ENCODE results near the gene ZGRF1. TPM values are rescaled to one million over a fixed set of nuclear protein-coding genes. Genes with fewer than 3 reads are reported as not detected.

ZGRF1 gene
- total RNA-seq, 4 donors from 2014 or later = 0.55 to 2.9 (median 1.8) TPM

DNA sequence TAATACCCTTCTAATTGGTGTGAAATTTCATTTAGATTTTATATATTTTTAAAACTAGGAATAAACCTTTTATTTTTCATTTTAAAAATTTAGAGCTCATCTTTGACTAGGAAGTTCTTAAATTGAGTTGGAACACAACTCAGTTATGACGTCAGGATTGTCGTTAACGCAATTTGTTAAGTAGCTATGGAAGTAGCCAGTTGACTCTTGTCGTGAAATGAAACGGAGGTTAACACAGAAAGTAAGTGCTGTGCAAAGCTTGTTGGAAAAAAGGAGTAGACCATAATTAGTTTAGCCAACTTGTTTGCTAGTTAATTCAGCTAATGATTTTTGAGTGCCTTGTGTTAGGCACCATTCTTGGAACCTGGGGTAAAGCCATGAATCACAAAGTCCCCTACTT, 18.6 kb upstream of the ZGRF1 start:
- peaks cover 0 to 67% of the 10 kb centered on the region in 2 donors for H3K36me3 ChIP-seq
- no peaks in the 10 kb centered on the region for H3K27me3 ChIP-seq
- no peaks in the 10 kb centered on the region for H3K9me3 ChIP-seq
- DNase-seq (no peak), ATAC-seq (no peak)
- in situ Hi-C loops (cut with MboI; ENCODE audit: low sequenced_read_pairs in 4 of 4) = no loop called here
- intact Hi-C loops (cut with DNase I; ENCODE audit: low total_unique reads) = no loop called here
- H3K4me3 ChIP-seq = no peak overlapping the region
- no peaks in the 10 kb centered on the region for H3K4me1 ChIP-seq
- no peak overlapping the region for H3K27ac ChIP-seq
- TF ChIP-seq CTCF (IDR thresholded peaks at IDR 0.05 in 4 of 5, conservative IDR thresholded peaks at IDR 0.05 in 1 of 5) = no peak
- TF ChIP-seq POLR2A (IDR thresholded peaks at IDR 0.05) = no peak

- H3K36me3 ChIP-seq = peaks cover 0 to 88% of the 10 kb centered on the region in 2 donors
- intact Hi-C loops (cut with DNase I; ENCODE audit: low total_unique reads) (no loop called here), in situ Hi-C loops (cut with MboI; ENCODE audit: low sequenced_read_pairs in 4 of 4) (no loop called here)
- ATAC-seq (no peak), DNase-seq (no peak)
- no peaks in the 10 kb centered on the region for H3K9me3 ChIP-seq
- H3K27me3 ChIP-seq = no peaks in the 10 kb centered on the region
- no peaks in the 10 kb centered on the region for H3K4me1 ChIP-seq
- H3K4me3 ChIP-seq = no peak overlapping the region
- H3K27ac ChIP-seq = no peak overlapping the region
- no peak for TF ChIP-seq CTCF (IDR thresholded peaks at IDR 0.05 in 4 of 5, conservative IDR thresholded peaks at IDR 0.05 in 1 of 5)
- no peak for TF ChIP-seq POLR2A (IDR thresholded peaks at IDR 0.05)
Observed at GRCh38 chr4:112652216-112652615, 15.5 kb upstream of the ZGRF1 start.

DNA sequence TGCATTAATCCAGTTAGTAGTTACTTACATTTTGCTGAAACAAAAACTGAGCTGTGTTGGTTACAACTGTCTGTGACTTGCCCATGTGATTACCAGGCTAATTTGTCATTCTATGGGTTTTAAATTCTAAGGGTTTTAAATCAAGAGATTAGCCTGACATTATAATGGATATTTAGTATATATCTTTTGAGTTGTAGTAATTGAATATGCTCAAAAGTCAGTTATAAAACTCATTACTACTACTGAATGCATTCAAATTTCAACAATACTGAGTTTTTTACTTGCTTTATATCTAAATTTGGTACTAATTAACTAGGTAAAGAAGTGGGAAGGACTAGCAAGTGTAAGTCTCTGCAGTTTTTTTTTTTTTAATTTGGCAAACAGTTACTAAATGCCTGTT, 14.9 kb upstream of the ZGRF1 start:
- peaks cover 0 to 92% of the 10 kb centered on the region in 2 donors for H3K36me3 ChIP-seq
- no peaks in the 10 kb centered on the region for H3K9me3 ChIP-seq
- TF ChIP-seq CTCF (IDR thresholded peaks at IDR 0.05 in 4 of 5, conservative IDR thresholded peaks at IDR 0.05 in 1 of 5) = no peak
- TF ChIP-seq POLR2A (IDR thresholded peaks at IDR 0.05) = no peak
- H3K27me3 ChIP-seq = no peaks in the 10 kb centered on the region
- H3K4me1 ChIP-seq = no peaks in the 10 kb centered on the region
- ATAC-seq (no peak), DNase-seq (no peak)
- intact Hi-C loops (cut with DNase I; ENCODE audit: low total_unique reads) = no loop called here
- in situ Hi-C loops (cut with MboI; ENCODE audit: low sequenced_read_pairs in 4 of 4) = no loop called here
- H3K27ac ChIP-seq = no peak overlapping the region
- no peak overlapping the region for H3K4me3 ChIP-seq

DNA sequence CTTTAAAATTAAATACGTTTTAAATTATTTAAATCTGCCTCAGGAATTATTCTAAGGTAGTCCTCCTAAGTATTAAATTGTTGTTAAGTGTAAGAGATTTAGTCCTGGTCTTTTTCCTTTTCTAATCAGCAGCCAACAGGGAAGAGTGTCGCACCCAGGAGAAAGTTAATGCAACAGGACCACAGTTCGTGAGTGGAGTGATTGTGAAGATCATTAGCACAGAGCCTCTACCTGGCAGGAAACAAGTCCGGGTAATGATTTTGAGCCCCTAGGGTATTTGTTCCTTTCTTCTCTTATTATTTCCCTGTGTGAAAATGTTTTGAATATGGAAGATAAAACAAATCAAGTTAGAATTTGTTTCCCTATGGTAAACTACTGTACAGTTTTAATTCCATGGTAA, 13.6 kb upstream of the ZGRF1 start:
- ATAC-seq = no peak
- H3K27me3 ChIP-seq = no peaks in the 10 kb centered on the region
- in situ Hi-C loops (cut with MboI; ENCODE audit: low sequenced_read_pairs in 4 of 4) = no loop called here
- DNase-seq = no peak
- H3K4me3 ChIP-seq = no peak overlapping the region
- H3K4me1 ChIP-seq = no peaks in the 10 kb centered on the region
- no peaks in the 10 kb centered on the region for H3K9me3 ChIP-seq
- H3K36me3 ChIP-seq = peaks cover 0 to 92% of the 10 kb centered on the region in 2 donors
- H3K27ac ChIP-seq = no peak overlapping the region
- TF ChIP-seq CTCF (IDR thresholded peaks at IDR 0.05 in 4 of 5, conservative IDR thresholded peaks at IDR 0.05 in 1 of 5) (no peak), POLR2A (IDR thresholded peaks at IDR 0.05) (no peak)
- intact Hi-C loops (cut with DNase I; ENCODE audit: low total_unique reads) = no loop called here

DNA sequence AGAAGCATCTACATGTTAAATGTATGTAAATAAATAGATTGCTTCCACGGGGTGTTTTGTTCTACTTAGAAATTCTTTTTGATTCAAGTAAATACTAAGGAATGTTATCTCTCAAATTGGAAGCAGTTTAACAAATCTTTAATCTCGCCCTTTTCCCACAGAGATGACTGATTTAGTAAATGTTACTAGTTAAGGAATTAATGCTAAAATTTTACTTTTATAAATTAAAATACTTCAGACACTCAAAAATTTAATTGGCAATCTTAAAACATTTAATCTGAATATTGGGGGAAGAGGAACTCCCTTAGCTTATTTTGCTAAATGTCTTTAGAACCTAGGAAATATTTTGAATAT, 12.3 kb upstream of the ZGRF1 start:
- no peak for TF ChIP-seq CTCF (IDR thresholded peaks at IDR 0.05 in 4 of 5, conservative IDR thresholded peaks at IDR 0.05 in 1 of 5)
- TF ChIP-seq POLR2A (IDR thresholded peaks at IDR 0.05) = no peak
- peaks cover 0 to 85% of the 10 kb centered on the region in 2 donors for H3K36me3 ChIP-seq
- no peaks in the 10 kb centered on the region for H3K9me3 ChIP-seq
- in situ Hi-C loops (cut with MboI; ENCODE audit: low sequenced_read_pairs in 4 of 4) = loop anchor here in 2 of 4 donors (25.0 kb wide), 1 partner anchor 288 kb away; no protein-coding TSS in a partner anchor
- intact Hi-C loops (cut with DNase I; ENCODE audit: low total_unique reads) = no loop called here
- no peak overlapping the region for H3K4me3 ChIP-seq
- no peaks in the 10 kb centered on the region for H3K4me1 ChIP-seq
- H3K27me3 ChIP-seq = no peaks in the 10 kb centered on the region
- no peak for ATAC-seq
- no peak overlapping the region for H3K27ac ChIP-seq
- no peak for DNase-seq
